ENCODE data around the gene FHIP1A.

The FHIP1A gene

DNA sequence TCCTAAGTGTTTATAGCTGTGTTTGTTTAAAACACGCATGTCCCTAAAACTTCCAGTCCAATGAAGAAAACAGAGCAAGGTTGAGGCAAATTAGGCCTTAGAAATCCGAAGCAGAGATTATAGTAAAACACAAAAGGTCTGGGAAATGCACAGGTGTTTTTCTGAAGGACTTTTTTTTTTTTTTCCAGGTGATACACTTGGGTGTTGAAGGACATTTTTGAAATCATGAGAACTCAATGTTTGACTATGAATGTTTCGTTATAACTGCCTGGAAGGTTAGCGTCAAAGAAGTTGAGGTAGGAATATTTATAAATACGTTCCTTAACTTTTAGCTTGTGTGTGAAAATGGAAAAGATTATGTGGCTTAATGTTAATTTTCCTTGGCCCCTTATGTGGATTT is 45.5 kb downstream of the FHIP1A start:
- TF ChIP-seq ZFP3 (CRISPR knock-in tag; IDR thresholded peaks at IDR 0.05) (no peak), ZFP30 (CRISPR knock-in tag; IDR thresholded peaks at IDR 0.05) (no peak), ESRRG (CRISPR knock-in tag; IDR thresholded peaks at IDR 0.05) (no peak), RARB (CRISPR knock-in tag; IDR thresholded peaks at IDR 0.05) (no peak), PPARA (CRISPR knock-in tag; IDR thresholded peaks at IDR 0.05; ENCODE audit: borderline replicate concordance) (no peak), TCF4 (CRISPR knock-in tag; IDR thresholded peaks at IDR 0.05; ENCODE audit: borderline replicate concordance) (no peak)
- TF ChIP-seq, protein P1, sequence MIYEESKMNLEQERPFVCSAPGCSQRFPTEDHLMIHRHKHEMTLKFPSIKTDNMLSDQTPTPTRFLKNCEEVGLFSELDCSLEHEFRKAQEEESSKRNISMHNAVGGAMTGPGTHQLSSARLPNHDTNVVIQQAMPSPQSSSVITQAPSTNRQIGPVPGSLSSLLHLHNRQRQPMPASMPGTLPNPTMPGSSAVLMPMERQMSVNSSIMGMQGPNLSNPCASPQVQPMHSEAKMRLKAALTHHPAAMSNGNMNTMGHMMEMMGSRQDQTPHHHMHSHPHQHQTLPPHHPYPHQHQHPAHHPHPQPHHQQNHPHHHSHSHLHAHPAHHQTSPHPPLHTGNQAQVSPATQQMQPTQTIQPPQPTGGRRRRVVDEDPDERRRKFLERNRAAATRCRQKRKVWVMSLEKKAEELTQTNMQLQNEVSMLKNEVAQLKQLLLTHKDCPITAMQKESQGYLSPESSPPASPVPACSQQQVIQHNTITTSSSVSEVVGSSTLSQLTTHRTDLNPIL (CRISPR knock-in tag; IDR thresholded peaks at IDR 0.05; ENCODE audit: low read depth), result no peak
- no peak for ATAC-seq

DNA sequence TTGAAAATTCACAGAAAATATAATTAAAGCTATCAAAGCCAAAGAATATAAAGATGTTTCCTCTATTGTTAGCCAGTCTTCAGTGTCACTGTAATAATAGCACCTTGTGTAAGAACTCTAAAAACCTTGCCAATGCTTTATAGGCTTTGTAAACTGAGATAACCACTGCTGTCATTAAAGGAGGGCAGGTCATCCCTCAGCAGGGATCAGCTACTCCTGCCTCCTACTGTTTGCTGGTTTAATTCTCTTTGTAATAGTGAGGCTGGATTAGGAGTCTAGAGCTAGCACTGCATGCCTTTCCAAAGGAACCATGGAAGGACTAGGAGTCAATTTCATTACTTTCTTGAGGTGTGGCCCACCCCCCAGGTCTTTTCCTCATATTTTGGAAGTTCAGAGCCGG is 46.2 kb downstream of the FHIP1A start:
- TF ChIP-seq ZFP30 (CRISPR knock-in tag; IDR thresholded peaks at IDR 0.05) (no peak), SNAI2 (CRISPR knock-in tag; IDR thresholded peaks at IDR 0.05) (no peak), TOX (CRISPR knock-in tag; IDR thresholded peaks at IDR 0.05; ENCODE audit: borderline replicate concordance) (no peak), GLIS3 (CRISPR knock-in tag; IDR thresholded peaks at IDR 0.05) (no peak), TCF4 (CRISPR knock-in tag; IDR thresholded peaks at IDR 0.05; ENCODE audit: borderline replicate concordance) (no peak), ZNF8 (CRISPR knock-in tag; IDR thresholded peaks at IDR 0.05) (no peak), ZC3H10 (CRISPR knock-in tag; IDR thresholded peaks at IDR 0.05) (no peak), ZNF565 (CRISPR knock-in tag; conservative IDR thresholded peaks at IDR 0.05; ENCODE audit: low read depth) (no peak), ZFP3 (CRISPR knock-in tag; IDR thresholded peaks at IDR 0.05) (no peak), ZNF70 (CRISPR knock-in tag; IDR thresholded peaks at IDR 0.05) (no peak), RARB (CRISPR knock-in tag; IDR thresholded peaks at IDR 0.05) (no peak), OSR1 (CRISPR knock-in tag; IDR thresholded peaks at IDR 0.05) (no peak), CSDC2 (CRISPR knock-in tag; IDR thresholded peaks at IDR 0.05) (no peak), ARNTL (CRISPR knock-in tag; IDR thresholded peaks at IDR 0.05; ENCODE audit: borderline replicate concordance, low read depth) (no peak)
- TF ChIP-seq, protein P2, sequence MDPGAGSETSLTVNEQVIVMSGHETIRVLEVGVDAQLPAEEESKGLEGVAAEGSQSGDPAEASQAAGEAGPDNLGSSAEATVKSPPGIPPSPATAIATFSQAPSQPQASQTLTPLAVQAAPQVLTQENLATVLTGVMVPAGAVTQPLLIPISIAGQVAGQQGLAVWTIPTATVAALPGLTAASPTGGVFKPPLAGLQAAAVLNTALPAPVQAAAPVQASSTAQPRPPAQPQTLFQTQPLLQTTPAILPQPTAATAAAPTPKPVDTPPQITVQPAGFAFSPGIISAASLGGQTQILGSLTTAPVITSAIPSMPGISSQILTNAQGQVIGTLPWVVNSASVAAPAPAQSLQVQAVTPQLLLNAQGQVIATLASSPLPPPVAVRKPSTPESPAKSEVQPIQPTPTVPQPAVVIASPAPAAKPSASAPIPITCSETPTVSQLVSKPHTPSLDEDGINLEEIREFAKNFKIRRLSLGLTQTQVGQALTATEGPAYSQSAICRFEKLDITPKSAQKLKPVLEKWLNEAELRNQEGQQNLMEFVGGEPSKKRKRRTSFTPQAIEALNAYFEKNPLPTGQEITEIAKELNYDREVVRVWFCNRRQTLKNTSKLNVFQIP (CRISPR knock-in tag; IDR thresholded peaks at IDR 0.05; ENCODE audit: borderline replicate concordance, low read depth), result no peak
- TF ChIP-seq, protein P3, sequence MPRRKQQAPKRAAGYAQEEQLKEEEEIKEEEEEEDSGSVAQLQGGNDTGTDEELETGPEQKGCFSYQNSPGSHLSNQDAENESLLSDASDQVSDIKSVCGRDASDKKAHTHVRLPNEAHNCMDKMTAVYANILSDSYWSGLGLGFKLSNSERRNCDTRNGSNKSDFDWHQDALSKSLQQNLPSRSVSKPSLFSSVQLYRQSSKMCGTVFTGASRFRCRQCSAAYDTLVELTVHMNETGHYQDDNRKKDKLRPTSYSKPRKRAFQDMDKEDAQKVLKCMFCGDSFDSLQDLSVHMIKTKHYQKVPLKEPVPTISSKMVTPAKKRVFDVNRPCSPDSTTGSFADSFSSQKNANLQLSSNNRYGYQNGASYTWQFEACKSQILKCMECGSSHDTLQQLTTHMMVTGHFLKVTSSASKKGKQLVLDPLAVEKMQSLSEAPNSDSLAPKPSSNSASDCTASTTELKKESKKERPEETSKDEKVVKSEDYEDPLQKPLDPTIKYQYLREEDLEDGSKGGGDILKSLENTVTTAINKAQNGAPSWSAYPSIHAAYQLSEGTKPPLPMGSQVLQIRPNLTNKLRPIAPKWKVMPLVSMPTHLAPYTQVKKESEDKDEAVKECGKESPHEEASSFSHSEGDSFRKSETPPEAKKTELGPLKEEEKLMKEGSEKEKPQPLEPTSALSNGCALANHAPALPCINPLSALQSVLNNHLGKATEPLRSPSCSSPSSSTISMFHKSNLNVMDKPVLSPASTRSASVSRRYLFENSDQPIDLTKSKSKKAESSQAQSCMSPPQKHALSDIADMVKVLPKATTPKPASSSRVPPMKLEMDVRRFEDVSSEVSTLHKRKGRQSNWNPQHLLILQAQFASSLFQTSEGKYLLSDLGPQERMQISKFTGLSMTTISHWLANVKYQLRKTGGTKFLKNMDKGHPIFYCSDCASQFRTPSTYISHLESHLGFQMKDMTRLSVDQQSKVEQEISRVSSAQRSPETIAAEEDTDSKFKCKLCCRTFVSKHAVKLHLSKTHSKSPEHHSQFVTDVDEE (CRISPR knock-in tag; IDR thresholded peaks at IDR 0.05), result no peak
- TF ChIP-seq, protein P1 (CRISPR knock-in tag; IDR thresholded peaks at IDR 0.05; ENCODE audit: low read depth), result no peak
- TF ChIP-seq, protein P4, sequence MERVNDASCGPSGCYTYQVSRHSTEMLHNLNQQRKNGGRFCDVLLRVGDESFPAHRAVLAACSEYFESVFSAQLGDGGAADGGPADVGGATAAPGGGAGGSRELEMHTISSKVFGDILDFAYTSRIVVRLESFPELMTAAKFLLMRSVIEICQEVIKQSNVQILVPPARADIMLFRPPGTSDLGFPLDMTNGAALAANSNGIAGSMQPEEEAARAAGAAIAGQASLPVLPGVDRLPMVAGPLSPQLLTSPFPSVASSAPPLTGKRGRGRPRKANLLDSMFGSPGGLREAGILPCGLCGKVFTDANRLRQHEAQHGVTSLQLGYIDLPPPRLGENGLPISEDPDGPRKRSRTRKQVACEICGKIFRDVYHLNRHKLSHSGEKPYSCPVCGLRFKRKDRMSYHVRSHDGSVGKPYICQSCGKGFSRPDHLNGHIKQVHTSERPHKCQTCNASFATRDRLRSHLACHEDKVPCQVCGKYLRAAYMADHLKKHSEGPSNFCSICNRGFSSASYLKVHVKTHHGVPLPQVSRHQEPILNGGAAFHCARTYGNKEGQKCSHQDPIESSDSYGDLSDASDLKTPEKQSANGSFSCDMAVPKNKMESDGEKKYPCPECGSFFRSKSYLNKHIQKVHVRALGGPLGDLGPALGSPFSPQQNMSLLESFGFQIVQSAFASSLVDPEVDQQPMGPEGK (CRISPR knock-in tag; IDR thresholded peaks at IDR 0.05; ENCODE audit: borderline replicate concordance), result no peak
- ATAC-seq, result no peak

DNA sequence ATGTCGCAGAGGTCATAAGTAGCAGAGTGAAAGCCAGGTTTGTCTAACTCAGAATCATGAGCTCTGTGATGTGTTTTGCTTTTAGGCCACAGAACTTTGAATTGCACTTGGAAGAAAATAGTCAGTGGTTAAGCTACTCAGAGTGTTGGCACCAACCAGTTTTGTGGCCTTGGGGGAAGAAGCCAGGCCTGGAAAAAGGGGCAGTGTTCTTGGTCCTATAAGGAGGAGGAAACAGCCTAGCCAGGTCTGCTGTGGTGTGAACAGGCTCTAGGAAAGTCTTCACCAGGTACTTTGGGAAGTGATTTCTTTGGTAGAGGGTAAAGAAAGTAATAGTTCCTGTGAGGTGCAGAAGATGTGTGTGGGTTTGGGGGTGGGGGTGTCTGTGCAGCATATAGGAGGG is 49.2 kb downstream of the FHIP1A start:
- ATAC-seq, result no peak
- TF ChIP-seq ZC3H10 (CRISPR knock-in tag; IDR thresholded peaks at IDR 0.05), result no peak
- TF ChIP-seq ARNTL (CRISPR knock-in tag; IDR thresholded peaks at IDR 0.05; ENCODE audit: borderline replicate concordance, low read depth), result no peak
- no peak for TF ChIP-seq ISL1 (CRISPR knock-in tag; IDR thresholded peaks at IDR 0.05)
- TF ChIP-seq, protein P4 (CRISPR knock-in tag; IDR thresholded peaks at IDR 0.05; ENCODE audit: borderline replicate concordance), result no peak
- no peak for TF ChIP-seq RARB (CRISPR knock-in tag; IDR thresholded peaks at IDR 0.05)
- TF ChIP-seq GLIS3 (CRISPR knock-in tag; IDR thresholded peaks at IDR 0.05), result no peak
- no peak for TF ChIP-seq OSR1 (CRISPR knock-in tag; IDR thresholded peaks at IDR 0.05)
- no peak for TF ChIP-seq TOX (CRISPR knock-in tag; IDR thresholded peaks at IDR 0.05; ENCODE audit: borderline replicate concordance)
- no peak for TF ChIP-seq ZFP30 (CRISPR knock-in tag; IDR thresholded peaks at IDR 0.05)
- TF ChIP-seq, protein P5, sequence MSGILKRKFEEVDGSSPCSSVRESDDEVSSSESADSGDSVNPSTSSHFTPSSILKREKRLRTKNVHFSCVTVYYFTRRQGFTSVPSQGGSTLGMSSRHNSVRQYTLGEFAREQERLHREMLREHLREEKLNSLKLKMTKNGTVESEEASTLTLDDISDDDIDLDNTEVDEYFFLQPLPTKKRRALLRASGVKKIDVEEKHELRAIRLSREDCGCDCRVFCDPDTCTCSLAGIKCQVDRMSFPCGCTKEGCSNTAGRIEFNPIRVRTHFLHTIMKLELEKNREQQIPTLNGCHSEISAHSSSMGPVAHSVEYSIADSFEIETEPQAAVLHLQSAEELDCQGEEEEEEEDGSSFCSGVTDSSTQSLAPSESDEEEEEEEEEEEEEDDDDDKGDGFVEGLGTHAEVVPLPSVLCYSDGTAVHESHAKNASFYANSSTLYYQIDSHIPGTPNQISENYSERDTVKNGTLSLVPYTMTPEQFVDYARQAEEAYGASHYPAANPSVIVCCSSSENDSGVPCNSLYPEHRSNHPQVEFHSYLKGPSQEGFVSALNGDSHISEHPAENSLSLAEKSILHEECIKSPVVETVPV (CRISPR knock-in tag; IDR thresholded peaks at IDR 0.05), result no peak
- no peak for TF ChIP-seq TCF4 (CRISPR knock-in tag; IDR thresholded peaks at IDR 0.05; ENCODE audit: borderline replicate concordance)
- no peak for TF ChIP-seq ZNF565 (CRISPR knock-in tag; conservative IDR thresholded peaks at IDR 0.05; ENCODE audit: low read depth)
